ENCODE data around the gene CFAP73. TPM values are rescaled to one million over a fixed set of nuclear protein-coding genes. Genes with fewer than 3 reads are reported as not detected.

CFAP73 gene
- polyA plus RNA-seq, 1 of the 3 experiments (the other 2 are of a cell fraction): not detected

DNA sequence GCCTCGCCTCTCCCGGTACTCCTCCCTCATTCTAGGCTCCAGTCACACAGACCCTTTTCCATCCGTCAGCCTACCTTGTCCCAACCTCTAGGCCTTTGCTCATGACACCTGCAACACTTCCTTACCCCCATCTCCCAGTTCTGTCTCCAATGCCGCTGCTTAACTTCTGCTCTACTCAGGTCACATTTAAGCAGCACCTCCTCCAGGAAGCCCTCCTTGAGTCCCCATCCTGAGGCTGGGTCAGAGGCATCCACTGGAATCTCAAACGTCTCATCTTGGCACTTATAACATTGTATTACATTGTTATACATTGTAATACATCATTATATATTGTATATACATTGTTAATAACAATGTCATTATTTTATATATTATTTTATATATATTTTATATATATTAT lies 46.7 kb upstream of the CFAP73 start (continued):
- TF ChIP-seq NFIC (IDR thresholded peaks at IDR 0.05; ENCODE audit: borderline replicate concordance): no peak
- TF ChIP-seq RFX5 (IDR thresholded peaks at IDR 0.05; ENCODE audit: low read length): no peak
- TF ChIP-seq EZH2phosphoT487 (IDR thresholded peaks at IDR 0.05; ENCODE audit: borderline replicate concordance, low read depth): no peak
- no peak for TF ChIP-seq RAD21 (IDR thresholded peaks at IDR 0.05; ENCODE audit: low read length)
- TF ChIP-seq, protein P1, sequence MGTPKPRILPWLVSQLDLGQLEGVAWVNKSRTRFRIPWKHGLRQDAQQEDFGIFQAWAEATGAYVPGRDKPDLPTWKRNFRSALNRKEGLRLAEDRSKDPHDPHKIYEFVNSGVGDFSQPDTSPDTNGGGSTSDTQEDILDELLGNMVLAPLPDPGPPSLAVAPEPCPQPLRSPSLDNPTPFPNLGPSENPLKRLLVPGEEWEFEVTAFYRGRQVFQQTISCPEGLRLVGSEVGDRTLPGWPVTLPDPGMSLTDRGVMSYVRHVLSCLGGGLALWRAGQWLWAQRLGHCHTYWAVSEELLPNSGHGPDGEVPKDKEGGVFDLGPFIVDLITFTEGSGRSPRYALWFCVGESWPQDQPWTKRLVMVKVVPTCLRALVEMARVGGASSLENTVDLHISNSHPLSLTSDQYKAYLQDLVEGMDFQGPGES (IDR thresholded peaks at IDR 0.05; ENCODE audit: low read depth, low read length): no peak
- no peak for TF ChIP-seq TAF1 (IDR thresholded peaks at IDR 0.05; ENCODE audit: borderline replicate concordance, low read depth, low read length)
- TF ChIP-seq CHD2 (IDR thresholded peaks at IDR 0.05; ENCODE audit: low read length, partially characterized antibody): no peak

DNA sequence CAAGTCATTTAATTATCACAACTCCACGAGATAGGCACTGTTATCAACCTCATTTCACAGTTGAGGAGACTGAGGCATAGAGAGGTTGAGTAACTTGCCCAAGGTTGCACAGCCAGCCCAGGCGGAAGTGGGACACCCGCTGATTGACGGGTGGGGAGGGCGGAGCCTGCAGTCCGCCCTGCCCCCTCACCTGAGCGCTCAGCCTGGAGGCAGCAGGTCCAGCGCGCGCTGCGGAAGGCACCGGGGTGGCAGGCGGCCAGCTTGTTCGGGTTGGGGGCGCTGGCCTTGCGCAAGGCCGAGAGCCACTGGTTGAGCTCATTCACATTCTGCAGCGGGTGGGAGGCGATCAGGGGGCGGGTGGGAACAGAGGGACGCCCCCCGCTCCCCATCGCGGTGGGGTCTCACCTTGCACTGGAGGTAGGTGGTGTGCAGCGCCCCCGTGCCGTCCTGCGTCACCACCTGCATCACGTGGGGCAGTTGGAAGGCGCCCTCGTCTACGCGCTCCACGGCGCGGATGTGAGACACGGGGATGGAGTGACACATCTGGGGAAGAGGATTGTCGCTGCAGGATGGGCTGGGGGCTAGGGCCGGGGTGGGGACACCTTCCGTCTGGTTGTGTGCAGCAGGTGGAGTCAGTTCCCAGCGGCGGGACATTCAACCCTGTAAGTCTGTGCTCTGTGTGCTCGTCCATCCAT lies 45.6 kb upstream of the CFAP73 start:
- H3K27ac ChIP-seq (ENCODE audit: low read depth in 2 of 2, low read length in 1 of 2): no peak overlapping the region
- ChIA-PET CTCF (interaction anchor here (0.8 to 2.3 kb wide), 4 partner anchors 27 to 70 kb away, joined by 3 to 9 read pairs (median 6); no protein-coding TSS in a partner anchor), POLR2A (interaction anchor here (0.6 to 1.2 kb wide), 3 partner anchors 60 to 72 kb away, joined by 3 to 4 read pairs (median 3); no protein-coding TSS in a partner anchor)
- no peak overlapping the region for H2AFZ ChIP-seq (ENCODE audit: low read depth)
- no peaks in the 10 kb centered on the region for H3K79me2 ChIP-seq (ENCODE audit: insufficient read depth)
- no peak overlapping the region for H3K9ac ChIP-seq
- 24% methylated on average over 23 of the region's 43 CpGs for WGBS (ENCODE audit: low lambda C conversion rate)
- H3K4me2 ChIP-seq: no peak overlapping the region
- no peaks in the 10 kb centered on the region for H3F3A ChIP-seq (replicated peaks; ENCODE audit: insufficient read depth)
- H3K36me3 ChIP-seq (replicated peaks in 1 of 2; ENCODE audit: control insufficient read depth in 1 of 2, insufficient read depth in 2 of 2, low read length in 1 of 2): no peaks in the 10 kb centered on the region
- H4K20me1 ChIP-seq (ENCODE audit: insufficient read depth): no peaks in the 10 kb centered on the region
- H3K4me3 ChIP-seq (ENCODE audit: low read depth in 2 of 2, low read length in 1 of 2): peak overlapping the region in 1 of 2 experiments; percentile 6; a peak in 1 of 4 replicates
- H3K9me2 ChIP-seq: no peaks in the 10 kb centered on the region
- DNase-seq: peak; percentile 70
- TF ChIP-seq, protein P2, sequence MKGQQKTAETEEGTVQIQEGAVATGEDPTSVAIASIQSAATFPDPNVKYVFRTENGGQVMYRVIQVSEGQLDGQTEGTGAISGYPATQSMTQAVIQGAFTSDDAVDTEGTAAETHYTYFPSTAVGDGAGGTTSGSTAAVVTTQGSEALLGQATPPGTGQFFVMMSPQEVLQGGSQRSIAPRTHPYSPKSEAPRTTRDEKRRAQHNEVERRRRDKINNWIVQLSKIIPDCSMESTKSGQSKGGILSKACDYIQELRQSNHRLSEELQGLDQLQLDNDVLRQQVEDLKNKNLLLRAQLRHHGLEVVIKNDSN (IDR thresholded peaks at IDR 0.05; ENCODE audit: borderline replicate concordance, low read depth): peak; percentile 44; the same call in 1 of the 2 replicates
- TF ChIP-seq, protein P3, sequence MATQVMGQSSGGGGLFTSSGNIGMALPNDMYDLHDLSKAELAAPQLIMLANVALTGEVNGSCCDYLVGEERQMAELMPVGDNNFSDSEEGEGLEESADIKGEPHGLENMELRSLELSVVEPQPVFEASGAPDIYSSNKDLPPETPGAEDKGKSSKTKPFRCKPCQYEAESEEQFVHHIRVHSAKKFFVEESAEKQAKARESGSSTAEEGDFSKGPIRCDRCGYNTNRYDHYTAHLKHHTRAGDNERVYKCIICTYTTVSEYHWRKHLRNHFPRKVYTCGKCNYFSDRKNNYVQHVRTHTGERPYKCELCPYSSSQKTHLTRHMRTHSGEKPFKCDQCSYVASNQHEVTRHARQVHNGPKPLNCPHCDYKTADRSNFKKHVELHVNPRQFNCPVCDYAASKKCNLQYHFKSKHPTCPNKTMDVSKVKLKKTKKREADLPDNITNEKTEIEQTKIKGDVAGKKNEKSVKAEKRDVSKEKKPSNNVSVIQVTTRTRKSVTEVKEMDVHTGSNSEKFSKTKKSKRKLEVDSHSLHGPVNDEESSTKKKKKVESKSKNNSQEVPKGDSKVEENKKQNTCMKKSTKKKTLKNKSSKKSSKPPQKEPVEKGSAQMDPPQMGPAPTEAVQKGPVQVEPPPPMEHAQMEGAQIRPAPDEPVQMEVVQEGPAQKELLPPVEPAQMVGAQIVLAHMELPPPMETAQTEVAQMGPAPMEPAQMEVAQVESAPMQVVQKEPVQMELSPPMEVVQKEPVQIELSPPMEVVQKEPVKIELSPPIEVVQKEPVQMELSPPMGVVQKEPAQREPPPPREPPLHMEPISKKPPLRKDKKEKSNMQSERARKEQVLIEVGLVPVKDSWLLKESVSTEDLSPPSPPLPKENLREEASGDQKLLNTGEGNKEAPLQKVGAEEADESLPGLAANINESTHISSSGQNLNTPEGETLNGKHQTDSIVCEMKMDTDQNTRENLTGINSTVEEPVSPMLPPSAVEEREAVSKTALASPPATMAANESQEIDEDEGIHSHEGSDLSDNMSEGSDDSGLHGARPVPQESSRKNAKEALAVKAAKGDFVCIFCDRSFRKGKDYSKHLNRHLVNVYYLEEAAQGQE (IDR thresholded peaks at IDR 0.05; ENCODE audit: low read depth, low read length): no peak
- no peak for TF ChIP-seq JUND (IDR thresholded peaks at IDR 0.05)
- no peak for TF ChIP-seq NRF1 (IDR thresholded peaks at IDR 0.05; ENCODE audit: low read depth, low read length)
- no peak for TF ChIP-seq POLR2AphosphoS5 (IDR thresholded peaks at IDR 0.05; ENCODE audit: low read depth, low read length)
- TF ChIP-seq FOXJ3 (CRISPR knock-in tag; IDR thresholded peaks at IDR 0.05): no peak
- TF ChIP-seq GABPA (IDR thresholded peaks at IDR 0.05; ENCODE audit: low read depth): no peak
- TF ChIP-seq SMC3 (IDR thresholded peaks at IDR 0.05; ENCODE audit: low read depth, low read length): no peak
- TF ChIP-seq EZH2phosphoT487 (IDR thresholded peaks at IDR 0.05; ENCODE audit: borderline replicate concordance, low read depth): no peak
- TF ChIP-seq EP300 (IDR thresholded peaks at IDR 0.05; ENCODE audit: borderline replicate concordance in 1 of 2, low read depth in 1 of 2, low read length in 1 of 2): no peak
- TF ChIP-seq, protein P4, sequence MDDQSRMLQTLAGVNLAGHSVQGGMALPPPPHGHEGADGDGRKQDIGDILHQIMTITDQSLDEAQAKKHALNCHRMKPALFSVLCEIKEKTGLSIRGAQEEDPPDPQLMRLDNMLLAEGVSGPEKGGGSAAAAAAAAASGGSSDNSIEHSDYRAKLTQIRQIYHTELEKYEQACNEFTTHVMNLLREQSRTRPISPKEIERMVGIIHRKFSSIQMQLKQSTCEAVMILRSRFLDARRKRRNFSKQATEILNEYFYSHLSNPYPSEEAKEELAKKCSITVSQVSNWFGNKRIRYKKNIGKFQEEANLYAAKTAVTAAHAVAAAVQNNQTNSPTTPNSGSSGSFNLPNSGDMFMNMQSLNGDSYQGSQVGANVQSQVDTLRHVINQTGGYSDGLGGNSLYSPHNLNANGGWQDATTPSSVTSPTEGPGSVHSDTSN (IDR thresholded peaks at IDR 0.05): 0 out of 2 replicates have a peak, but pooled peaks have one; percentile 23
- TF ChIP-seq NFIC (IDR thresholded peaks at IDR 0.05; ENCODE audit: borderline replicate concordance): no peak
- no peak for TF ChIP-seq TCF12 (IDR thresholded peaks at IDR 0.05)
- peaks cover 0 to 2% of the 10 kb centered on the region in 2 experiments; a peak in 1 of 4 replicates for H3K4me1 ChIP-seq (ENCODE audit: control insufficient read depth in 1 of 2, insufficient read depth in 2 of 2, low read depth in 1 of 2, low read length in 1 of 2)
- no peaks in the 10 kb centered on the region for H3K9me3 ChIP-seq
- H3K27me3 ChIP-seq (ENCODE audit: insufficient read depth): no peaks in the 10 kb centered on the region

All from SK-N-SH (cell line).